ENCODE results near the gene TMEM176A.

TMEM176A gene

DNA sequence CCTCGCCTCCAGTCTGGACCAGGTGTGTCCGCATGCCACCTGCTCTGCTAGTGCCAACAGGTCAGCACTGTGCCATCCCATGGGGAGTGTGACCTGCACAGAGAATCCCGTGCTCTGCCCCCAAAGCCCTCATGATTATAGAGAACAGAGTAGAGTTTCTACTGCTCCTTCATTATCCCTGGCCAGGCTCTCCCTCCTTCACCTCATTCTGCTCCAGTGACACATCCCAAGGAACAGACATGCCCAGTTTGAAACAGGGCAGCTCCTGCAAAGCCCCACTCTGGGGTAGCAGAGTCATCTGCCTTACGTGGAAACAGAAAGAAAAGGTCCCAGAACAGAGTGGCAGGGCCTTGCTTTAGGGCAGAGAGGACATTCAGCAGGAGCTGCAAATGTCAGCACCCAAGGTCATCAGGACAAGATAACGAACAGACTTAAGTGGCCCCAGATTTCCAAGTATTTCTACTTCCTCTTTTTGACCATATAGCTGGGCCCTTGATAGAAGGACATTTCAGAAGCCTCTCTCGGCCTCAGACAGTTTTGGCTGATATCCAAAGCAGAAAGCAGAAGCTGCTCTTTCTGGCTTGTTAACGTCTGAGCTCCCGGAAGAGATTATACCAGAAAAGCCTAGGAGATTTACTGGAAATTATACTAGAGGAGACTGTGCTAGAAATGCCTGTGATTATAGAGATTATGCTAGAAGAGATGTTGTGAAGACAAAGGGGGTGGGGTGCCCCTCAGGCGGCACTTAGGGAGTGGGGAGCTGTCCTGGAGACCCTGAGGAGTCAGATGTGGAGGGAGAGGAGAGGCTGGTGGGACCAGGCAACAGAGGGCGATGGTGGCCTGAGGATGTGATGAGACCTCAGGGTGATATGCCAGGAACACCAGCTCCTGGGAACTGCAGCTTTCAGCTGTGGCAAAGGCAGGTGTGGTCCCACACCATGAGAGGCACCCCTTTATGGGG, 13.0 kb upstream of the TMEM176A start:
- H3K4me3 ChIP-seq (replicated peaks in 1 of 2; ENCODE audit: low read depth in 2 of 2, low read length in 2 of 2): no peak overlapping the region
- TF ChIP-seq, protein P1, sequence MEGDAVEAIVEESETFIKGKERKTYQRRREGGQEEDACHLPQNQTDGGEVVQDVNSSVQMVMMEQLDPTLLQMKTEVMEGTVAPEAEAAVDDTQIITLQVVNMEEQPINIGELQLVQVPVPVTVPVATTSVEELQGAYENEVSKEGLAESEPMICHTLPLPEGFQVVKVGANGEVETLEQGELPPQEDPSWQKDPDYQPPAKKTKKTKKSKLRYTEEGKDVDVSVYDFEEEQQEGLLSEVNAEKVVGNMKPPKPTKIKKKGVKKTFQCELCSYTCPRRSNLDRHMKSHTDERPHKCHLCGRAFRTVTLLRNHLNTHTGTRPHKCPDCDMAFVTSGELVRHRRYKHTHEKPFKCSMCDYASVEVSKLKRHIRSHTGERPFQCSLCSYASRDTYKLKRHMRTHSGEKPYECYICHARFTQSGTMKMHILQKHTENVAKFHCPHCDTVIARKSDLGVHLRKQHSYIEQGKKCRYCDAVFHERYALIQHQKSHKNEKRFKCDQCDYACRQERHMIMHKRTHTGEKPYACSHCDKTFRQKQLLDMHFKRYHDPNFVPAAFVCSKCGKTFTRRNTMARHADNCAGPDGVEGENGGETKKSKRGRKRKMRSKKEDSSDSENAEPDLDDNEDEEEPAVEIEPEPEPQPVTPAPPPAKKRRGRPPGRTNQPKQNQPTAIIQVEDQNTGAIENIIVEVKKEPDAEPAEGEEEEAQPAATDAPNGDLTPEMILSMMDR (IDR thresholded peaks at IDR 0.05; ENCODE audit: low read depth, low read length): no peak
- DNase-seq (ENCODE audit: low read depth in 2 of 2): peak in 1 of 2 donors; percentile 7

DNA sequence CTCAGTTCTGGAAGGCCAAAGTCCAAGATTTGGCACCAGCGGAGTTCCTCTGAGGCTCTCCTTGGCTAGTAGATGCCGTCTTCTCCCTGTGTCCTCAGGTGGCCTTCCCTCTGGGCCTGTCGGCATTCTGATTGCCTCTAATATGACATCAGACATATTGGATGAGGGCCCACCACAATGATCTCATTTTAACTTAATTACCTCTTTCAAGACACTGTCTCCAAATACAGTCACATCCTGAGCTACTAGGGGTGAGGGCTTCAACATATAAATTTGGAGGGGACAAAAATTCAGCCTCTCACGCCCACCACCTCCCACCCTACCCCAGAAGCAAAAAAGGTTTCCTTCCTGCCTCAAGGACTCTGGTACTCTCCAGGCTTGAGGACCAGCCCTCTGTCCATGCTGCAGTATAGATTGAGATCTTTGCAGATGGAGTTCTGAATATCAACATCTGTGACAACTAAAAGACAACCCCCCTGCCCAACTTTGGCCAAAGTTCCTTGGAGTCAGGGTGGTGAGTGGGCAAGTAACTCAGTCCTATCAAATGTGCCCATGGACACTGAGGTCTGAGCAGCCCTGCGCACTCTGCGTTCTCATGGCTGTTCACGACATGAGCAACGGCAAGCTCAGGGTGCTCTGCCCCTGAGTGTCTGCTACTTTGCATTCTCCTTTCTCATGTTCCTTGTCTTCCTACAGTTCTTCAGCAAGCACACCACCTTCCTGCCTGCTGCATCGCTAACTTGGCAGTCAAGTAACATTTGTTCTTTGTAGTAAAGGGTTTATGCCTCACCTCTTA, 11.9 kb upstream of the TMEM176A start:
- no peak for DNase-seq (ENCODE audit: low read depth in 2 of 2)
- TF ChIP-seq, protein P1 (IDR thresholded peaks at IDR 0.05; ENCODE audit: low read depth, low read length): no peak

DNA sequence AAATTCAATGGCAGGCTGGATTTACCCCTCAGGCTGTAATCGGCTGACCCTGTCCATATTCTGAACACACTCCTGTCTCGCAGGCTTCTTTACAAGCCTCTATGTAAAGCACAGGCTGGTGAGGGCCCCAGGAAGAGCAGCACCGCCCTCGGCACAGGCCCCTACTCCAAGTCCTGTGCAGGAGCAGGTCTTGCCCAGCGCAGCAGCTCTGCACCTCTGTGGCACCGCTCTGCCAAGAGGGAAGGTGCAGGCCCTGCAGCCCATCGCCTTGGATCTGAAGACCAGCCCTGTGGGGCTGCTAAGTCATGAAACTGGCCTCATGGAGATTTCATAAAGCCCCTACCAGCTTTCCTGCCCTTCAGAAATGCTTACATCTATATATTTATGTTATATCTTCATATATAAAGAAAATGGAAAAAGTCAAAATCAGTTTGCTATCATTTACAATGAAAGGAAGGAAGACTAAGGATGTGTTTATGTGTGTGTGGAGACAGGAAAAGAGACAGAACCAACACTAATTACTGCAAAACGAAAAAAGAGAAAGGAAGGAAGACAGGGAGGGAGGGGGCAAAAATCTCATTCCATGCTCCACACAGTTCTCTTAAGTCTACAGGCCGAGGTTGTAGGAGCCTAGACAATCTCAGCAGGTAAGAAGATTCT, 10.0 kb upstream of the TMEM176A start:
- no peak overlapping the region for H3K4me3 ChIP-seq (replicated peaks in 1 of 2; ENCODE audit: low read depth in 2 of 2, low read length in 2 of 2)
- no peak for DNase-seq (ENCODE audit: low read depth in 2 of 2)
- TF ChIP-seq, protein P1 (IDR thresholded peaks at IDR 0.05; ENCODE audit: low read depth, low read length): no peak

More for the DNA sequence above, 11.9 kb upstream of the TMEM176A start:
- no peak overlapping the region for H3K4me3 ChIP-seq (replicated peaks in 1 of 2; ENCODE audit: low read depth in 2 of 2, low read length in 2 of 2)

DNA sequence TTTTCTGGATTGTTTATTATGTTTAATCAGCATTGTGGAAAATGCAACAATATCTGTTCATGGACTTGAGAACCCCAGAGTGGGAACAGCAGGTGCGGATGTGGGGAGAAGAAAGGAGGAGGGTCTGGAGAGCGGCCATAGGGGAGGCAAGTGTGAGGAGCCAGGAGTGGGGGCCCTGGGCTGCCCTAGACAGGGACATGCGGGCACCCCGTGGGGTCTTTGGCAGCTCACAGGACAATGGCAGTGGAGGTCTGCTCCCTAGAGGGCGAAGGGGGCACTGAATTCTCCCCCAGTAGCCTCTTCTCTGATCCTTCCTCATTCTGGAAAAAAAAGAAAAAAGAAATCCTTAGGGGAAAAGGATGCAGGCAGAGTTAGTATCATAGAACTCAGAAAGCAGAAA, 9.3 kb upstream of the TMEM176A start:
- DNase-seq (ENCODE audit: low read depth in 2 of 2): no peak
- TF ChIP-seq, protein P1 (IDR thresholded peaks at IDR 0.05; ENCODE audit: low read depth, low read length): no peak
- no peak overlapping the region for H3K4me3 ChIP-seq (replicated peaks in 1 of 2; ENCODE audit: low read depth in 2 of 2, low read length in 2 of 2)

DNA sequence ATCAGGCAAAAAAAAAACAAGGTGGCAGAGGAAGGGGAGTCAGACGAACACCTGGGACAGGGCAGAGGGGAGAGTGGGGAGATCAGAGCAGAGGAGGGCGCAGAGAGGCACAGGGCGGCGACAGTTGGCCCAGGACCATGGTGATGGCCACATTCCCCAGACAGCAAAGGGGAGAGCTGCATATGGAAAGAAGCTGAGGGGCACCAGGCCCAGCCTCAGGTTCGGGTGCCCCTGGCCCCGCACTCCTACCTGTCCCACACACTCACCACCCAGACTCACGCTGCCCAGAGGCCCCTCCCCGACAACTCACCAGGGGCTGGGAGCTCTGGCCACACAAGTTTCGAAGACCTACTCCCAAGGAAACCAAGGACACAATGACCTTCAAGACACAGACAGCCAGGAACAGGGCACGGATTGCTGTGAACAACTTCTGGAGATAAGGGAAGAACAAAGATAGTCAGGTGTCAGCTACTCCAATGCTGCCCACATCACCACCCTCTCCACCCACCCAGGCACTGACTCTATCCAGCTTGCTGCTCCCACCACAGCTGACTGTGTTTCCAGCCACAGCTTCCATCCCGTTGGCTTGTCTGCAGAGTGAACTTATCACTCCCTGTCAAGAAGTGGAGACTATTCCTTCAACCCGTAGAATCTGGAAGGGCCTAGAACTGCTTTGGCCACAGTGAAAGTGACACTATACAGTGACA, 8.7 kb upstream of the TMEM176A start:
- H3K4me3 ChIP-seq (replicated peaks in 1 of 2; ENCODE audit: low read depth in 2 of 2, low read length in 2 of 2): no peak overlapping the region
- no peak for DNase-seq (ENCODE audit: low read depth in 2 of 2)
- TF ChIP-seq, protein P1 (IDR thresholded peaks at IDR 0.05; ENCODE audit: low read depth, low read length): no peak
